GM13977 (cell line): ENCODE data around the gene ACTL7A.

ENCODE experiments used
- DNase-seq: peaks from one replicate; pipeline ENCODE4 v3.0.0; 2012; ENCODE audit warnings: low spot score
- in situ Hi-C: fragments of 300-500 bp; cut with MboI; formaldehyde crosslinking; loops from one replicate; pipeline ENCODE4 v1.12.0; 2022; ENCODE audit warnings: low sequenced_read_pairs, low pct_unique_long_range_greater_than_20kb, mixed read lengths, inconsistent platforms; ENCODE audit not compliant: unreplicated experiment
- TF ChIP-seq, protein P1 (sequence below): IDR thresholded peaks from 2 replicates; pipeline ENCODE4 v1.5.1; 2012; ENCODE audit warnings: mild to moderate bottlenecking, control low read depth; ENCODE audit not compliant: insufficient read depth; ENCODE audit errors: extremely low read depth, missing control alignments

ACTL7A gene

DNA sequence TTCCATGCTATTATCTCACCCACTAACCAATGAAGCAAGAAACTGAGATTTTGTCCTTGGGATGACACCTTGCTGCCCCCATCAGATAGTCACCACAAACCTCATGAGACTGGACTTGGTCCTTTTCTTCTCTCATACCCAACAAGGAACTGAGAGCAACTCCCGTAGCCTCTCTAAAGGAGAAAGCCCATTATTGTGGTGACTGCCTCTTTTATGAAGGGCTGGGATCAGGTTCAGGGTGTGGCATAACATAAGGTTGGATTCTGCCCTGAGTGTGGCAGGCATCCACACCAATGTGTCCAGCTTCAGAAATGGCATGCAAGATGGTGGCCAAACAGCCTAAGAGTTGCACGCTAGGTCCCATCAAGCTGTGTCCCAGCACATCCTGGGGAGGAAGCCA, 1.3 kb upstream of the ACTL7A start:
- in situ Hi-C loops, result no loop called here
- DNase-seq, result no peak

GRCh38 chr9:108861464-108861863, 602 bp upstream of the ACTL7A start:
- DNase-seq, result no peak
- in situ Hi-C loops, result no loop called here
- TF ChIP-seq, protein P1, sequence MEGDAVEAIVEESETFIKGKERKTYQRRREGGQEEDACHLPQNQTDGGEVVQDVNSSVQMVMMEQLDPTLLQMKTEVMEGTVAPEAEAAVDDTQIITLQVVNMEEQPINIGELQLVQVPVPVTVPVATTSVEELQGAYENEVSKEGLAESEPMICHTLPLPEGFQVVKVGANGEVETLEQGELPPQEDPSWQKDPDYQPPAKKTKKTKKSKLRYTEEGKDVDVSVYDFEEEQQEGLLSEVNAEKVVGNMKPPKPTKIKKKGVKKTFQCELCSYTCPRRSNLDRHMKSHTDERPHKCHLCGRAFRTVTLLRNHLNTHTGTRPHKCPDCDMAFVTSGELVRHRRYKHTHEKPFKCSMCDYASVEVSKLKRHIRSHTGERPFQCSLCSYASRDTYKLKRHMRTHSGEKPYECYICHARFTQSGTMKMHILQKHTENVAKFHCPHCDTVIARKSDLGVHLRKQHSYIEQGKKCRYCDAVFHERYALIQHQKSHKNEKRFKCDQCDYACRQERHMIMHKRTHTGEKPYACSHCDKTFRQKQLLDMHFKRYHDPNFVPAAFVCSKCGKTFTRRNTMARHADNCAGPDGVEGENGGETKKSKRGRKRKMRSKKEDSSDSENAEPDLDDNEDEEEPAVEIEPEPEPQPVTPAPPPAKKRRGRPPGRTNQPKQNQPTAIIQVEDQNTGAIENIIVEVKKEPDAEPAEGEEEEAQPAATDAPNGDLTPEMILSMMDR, result no peak

More for the DNA sequence above, 1.3 kb upstream of the ACTL7A start:
- TF ChIP-seq, protein P1, result no peak

DNA sequence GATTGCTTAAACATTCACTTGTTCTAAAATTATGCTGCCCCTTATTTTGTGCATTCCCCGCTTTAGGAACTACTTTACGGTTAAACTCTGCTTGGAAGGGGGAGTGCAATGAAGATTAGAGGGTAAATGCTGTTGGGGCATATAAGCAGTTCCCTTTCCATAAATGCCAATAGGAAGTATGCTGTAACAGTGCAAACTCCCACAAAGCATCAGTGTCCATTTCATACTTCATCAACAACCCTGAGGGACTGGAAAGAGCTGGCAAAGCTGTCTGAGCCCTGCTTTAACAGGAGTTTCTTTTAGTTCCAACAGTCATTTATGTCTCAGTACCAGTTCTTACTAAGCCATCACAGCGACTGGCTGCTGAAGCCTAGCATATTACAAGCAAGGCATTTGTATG, 1.8 kb downstream of the ACTL7A start:
- in situ Hi-C loops, result no loop called here
- DNase-seq, result no peak
- TF ChIP-seq, protein P1, result no peak

DNA sequence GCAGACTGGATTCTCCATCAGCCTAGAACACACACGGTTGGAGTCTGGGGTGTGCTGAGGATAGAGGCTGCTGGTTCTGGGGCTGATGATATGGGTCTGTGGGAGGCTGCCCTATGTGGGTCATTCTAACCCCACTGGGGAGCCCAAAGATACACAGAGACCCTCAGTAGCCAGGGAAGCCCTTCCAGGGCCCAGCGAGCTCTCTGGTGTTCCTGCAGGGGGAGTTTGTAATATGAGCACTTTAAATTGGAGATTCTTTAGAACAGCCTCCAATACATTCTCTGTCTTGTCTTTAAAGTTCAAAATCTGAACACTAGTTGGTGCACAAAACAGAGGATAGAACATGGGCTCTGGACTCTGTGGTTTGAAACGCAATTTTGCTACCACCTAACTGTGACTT, 2.4 kb downstream of the ACTL7A start:
- in situ Hi-C loops, result no loop called here
- TF ChIP-seq, protein P1, result no peak
- no peak for DNase-seq

- TF ChIP-seq, protein P1, result no peak
- no peak for DNase-seq
- in situ Hi-C loops, result no loop called here
Observed at GRCh38 chr9:108865037-108865436, 3.0 kb downstream of the ACTL7A start.

DNA sequence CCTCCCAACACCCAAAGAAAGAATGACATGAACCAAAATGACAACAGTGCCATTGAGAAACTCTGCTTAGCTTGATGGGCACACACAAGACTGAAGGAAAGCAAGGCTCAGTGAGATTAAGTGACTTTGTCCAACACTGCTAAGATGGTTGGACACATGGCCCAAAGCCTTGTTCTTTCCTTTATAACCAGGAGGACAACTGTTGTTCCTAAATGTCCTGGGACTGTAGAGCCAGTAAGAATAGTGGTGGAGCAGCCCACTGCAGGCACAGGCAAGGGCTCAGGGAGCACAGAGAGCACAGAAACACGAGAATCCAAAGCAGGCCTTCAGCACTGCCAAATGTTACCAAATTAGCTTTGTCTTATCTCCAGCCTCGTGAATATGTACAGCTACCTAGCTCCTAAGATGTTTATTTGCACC, 3.9 kb downstream of the ACTL7A start:
- TF ChIP-seq, protein P1, result no peak
- in situ Hi-C loops, result no loop called here
- DNase-seq, result no peak

DNA sequence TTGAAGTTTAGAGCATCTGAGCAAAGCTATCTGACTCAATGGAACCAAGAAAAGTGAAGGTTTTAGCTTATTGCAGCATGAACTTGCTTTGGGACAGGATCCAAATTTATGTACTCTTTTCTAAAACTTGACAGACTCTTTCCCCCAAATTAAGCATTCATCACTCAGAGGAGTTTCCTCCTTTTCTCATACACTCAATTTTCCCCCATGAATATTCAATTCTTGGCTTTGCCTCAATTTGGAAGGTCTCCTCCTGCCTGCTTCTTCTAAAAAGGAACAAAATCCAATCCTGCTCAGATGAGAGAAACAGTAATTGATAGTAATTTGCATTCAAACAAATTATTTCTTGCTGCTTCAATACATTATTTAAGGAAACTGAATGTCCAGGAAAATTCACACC, 5.0 kb downstream of the ACTL7A start:
- in situ Hi-C loops, result no loop called here
- no peak for DNase-seq
- TF ChIP-seq, protein P1, result no peak
